HG02610 (cell line): Measurements from ENCODE around the gene DNAJB13.
A peak's percentile ranks its signal among the peaks of the same experiment; 100 is the strongest.
"Not testable (repeated sequence)": the region's sequence is repeated elsewhere in the genome, so short reads cannot be mapped to it uniquely, and the experiment has no call there.

Experiments used
- ATAC-seq: cut with Tn5 transposase; IDR thresholded peaks from one replicate; pipeline ENCODE4 v1.9.1; 2021; ENCODE audit warnings: mild to moderate bottlenecking, moderate library complexity; ENCODE audit not compliant: unreplicated experiment

The DNAJB13 gene

GRCh38 chr11:73976451-73977151 lies 25.8 kb downstream of the DNAJB13 start:
- no peak for ATAC-seq

DNA sequence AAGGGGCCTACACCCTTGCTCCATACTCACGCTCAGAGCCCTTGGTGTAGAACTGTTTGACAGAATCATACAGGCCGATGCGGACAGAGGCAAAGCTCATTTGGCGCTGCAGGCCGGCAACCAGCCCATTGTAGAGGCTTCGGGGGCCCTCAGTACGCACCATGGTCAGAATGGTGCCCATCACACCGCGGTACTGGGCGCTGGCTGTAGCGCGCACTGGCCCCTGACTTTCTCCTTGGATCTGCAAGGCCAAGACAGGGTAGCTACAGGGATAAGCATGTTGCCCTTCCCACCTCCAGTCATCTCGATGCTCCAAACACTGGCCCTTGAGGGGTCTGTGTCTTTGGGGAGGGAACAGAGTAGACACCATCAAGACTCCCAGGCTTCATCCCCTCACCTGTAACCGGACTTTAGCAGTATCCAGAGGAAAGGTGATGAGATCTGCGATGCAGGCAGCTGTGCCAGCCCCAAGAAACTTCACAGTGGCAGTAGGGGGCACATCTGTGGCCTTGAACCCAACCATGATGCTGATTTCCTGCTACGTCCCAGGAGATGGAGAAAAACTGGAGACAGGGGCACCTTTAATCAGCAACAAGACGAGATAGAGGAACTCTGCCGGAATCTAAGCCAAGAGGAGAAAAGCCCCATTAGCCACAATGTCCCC lies 27.2 kb downstream of the DNAJB13 start:
- ATAC-seq = no peak

DNA sequence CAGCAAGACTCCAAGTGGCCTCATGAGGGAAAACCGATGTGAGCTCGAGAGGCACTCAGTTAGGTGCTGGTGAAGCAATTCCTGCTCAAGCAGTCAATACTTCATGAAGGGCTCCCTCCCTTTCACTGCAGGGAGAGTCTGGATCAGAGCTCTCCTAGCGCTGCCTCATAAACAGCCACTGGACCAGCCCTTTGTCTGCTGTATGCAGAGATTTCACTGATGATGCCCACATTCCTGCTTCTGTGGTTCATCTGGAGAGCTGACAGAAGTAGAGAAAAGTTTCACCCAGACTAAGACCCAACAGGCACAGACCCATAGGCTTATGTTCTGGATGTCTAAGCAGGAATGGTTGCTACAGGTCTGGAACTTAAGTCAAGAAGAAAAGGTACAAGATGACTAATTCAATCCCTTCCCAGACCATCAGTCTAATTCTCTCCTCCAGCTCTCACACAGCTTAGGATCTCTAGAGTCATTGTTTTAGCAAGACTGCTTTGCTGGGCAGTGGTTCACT lies 27.8 kb downstream of the DNAJB13 start:
- no peak for ATAC-seq

GRCh38 chr11:73980001-73980961 lies 29.5 kb downstream of the DNAJB13 start:
- ATAC-seq = peak; percentile 56

DNA sequence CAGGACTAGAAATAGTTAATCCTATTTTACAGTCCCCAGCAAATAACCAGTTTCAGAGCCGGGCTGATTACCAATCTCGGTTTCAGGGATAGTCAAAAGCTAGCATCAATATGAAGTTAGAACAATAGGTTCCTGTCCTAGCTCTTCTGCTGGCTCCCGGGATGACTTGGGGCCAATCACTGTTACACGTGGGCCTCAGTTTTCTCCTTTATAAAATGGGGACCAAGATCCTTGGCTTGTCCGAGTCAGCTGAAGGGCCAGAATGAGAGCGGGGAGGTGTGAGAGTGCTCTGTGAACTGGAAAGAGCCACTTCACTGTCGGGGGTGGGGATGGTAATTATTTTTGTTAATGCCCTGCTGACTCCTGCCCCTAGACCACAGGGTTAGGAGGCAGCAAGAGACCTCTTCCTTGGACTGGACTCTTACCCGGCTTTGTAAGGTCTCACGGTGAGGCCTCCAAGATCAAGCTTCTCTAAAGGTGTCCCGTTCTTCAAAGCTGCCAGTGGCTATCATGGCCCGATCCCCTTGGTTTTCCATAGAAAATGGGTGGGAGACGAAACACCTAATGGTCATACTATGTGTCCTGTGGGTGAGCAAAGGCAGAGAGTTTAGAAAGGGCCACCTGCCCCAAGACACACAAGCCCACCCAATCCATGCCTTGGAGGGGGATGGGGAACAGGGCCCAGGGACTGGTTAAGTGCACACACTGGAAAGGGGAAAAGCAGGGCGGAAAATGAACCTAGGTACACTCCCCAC lies 30.4 kb downstream of the DNAJB13 start:
- ATAC-seq = no peak

DNA sequence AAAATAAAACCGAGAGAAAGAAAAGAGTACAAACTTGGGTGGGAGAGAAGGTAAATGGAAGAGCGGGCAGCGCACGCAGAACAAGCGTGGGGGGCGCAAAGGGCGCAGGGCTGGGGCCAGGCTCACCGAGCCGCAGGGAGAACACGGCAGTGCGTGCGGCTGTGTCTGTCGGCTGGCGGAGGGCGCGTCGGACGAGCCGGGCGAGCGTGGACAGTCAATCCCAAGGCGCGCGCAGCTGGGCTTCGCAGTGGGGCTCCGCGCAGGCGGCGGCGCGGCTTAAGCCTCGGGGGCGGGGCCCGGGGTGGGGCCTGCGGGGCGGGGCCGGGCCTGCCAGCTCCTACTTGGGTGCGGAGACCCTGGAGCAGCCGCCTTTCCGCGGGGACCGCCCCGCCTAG lies 31.8 kb downstream of the DNAJB13 start, which contains the start of gene UCP2:
TSS of gene UCP2 (minus strand) at position 249 of the 395 bp plus-strand sequence. CDS start 4,465 bp downstream, outside the sequence.
- peak; percentile 40 for ATAC-seq

GRCh38 chr11:73982990-73983740 lies 32.3 kb downstream of the DNAJB13 start:
- peak; percentile 72 for ATAC-seq

DNA sequence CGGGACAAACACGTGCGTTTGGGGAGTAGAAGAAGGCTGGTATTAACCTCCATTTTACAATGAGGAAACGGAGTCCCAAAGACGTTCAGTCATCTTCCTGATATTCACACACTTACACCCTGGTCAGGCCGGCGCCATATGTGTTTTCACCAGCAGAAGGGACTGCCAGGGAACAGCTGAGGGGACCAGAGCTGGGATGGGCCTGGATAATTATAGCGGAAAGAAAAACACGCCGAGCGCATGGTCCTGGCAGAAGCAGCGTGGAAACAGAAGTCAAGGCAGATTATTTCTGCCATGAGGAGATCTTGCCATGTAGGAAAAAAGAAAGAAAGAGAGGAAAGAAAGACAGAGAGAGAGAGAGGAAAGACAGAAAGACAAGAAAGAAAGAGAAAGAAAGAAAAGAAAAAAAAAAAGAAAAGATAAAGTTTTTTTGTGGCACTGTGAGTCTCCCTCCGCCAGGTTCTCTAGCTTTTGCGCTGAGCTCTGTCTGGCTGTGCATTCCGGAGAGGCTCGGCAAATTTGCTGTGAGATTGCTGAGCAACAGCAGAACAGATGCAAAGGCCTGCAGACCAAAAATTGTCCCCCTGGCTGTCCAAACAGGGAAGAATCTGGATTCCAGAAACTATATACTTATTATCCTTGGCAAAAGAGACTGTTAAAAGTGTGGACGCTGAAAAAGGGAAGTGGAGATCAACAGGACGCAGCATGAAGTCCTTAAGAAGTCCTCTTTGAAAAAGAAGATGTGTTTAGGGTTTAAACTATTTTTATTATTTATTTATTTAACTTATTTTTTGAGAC lies 33.1 kb downstream of the DNAJB13 start:
- ATAC-seq = no peak

DNA sequence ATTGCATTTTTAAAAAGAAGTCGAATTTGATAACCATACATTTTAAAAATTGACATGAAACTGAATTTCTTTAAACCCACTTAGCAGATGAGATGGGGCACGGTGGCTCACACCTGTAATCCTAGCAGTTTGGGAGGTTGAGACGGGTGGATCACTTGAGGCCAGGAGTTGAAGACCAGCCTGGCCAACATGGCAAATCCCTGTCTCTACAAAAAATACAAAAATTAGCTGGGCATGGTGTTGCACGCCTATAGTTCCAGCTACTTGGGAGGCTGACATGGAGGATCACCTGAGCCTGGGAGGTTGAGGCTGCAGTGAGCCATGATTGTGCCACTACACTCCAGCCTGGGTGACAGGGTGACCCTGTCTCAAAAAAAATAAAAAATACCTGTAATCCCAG lies 34.8 kb downstream of the DNAJB13 start:
- not testable (repeated sequence) for ATAC-seq

DNA sequence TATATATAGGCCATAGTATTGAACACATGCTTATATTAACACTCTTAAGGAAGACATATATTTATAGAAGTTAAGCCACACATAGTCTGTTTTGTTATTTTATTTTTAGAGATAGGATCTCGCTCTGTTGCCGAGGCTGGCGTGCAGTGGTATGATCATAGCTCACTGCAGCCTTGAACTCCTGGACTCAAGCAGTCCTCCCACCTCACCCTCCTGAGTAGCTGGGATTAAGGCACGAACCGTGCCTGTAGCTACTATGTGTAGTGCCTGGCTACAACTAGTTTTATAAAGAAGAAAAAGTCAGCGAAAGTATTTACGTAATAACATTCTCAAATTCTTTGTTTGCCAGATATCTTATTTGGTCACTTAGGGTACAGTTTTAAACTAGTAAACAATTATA lies 37.4 kb downstream of the DNAJB13 start:
- no peak for ATAC-seq

DNA sequence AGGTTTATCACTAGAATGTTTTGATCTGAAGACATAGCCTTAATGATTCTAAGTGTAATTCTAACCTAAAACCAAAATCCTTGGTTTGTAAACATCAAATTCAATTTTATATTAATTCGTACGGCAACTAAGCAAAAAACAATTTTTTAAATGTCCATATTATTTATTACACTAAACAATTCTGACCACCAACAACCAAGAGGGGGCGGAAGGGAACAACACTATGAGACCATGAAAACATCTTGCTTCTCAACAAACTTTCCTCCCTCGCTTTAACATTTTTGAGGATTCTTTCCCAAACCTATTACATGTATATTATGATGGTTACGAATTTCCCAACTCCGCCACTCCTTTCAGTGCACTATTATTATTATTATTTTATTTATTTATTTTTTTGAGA lies 38.3 kb downstream of the DNAJB13 start:
- ATAC-seq = no peak

GRCh38 chr11:73990730-73991129 lies 39.9 kb downstream of the DNAJB13 start:
- ATAC-seq = no peak

GRCh38 chr11:73991471-73992006 lies 40.7 kb downstream of the DNAJB13 start:
- peak; percentile 53 for ATAC-seq

- peak; percentile 45 for ATAC-seq
Observed at GRCh38 chr11:73995247-73995646, 44.4 kb downstream of the DNAJB13 start.

- ATAC-seq = peak; percentile 28
Observed at GRCh38 chr11:73995731-73996130, 44.9 kb downstream of the DNAJB13 start.

DNA sequence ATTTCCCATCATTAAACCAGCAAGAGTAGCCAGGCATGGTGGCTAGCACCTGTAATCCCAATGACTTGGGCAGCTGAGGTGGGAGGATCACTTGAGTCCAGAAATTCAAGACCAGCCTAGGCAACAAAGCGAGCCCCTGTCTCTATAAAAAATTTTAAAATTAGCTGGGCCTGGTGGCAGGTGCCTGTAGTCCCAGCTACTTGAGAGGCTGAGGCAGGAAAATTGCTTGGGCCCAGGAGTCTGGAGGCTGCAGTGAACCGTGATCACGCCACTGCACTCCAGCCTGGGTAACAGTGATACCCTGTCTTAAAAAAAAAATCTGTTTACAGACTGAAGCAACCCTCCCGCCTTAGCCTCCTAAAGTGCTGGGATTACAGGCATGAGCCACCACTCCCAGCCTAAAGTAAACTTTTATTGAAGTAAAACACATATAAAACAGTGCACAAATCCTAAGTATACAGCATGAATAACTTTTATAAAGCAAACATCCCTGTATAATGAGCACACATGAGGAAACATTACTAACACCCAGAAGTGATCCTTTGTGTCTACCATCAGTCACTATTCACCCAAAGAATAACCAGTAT lies 45.4 kb downstream of the DNAJB13 start:
- ATAC-seq = no peak

GRCh38 chr11:73997120-73997770 lies 46.4 kb downstream of the DNAJB13 start:
- no peak for ATAC-seq
